Transverse colon (tissue), 3 donors: ENCODE measurements around the gene SERP2.
A peak's percentile ranks its signal among the peaks of the same experiment; 100 is the strongest.

Experiments
- CTCF ChIP-seq, 5 experiments: fragments of 200-600 bp in 3 of 5; fragments of 450-650 bp in 2 of 5; sonication (generic) in 3 of 5; IDR thresholded peaks; 1 replicate in 2 of 5; 2 replicates in 3 of 5; pipeline ENCODE4 v1.5.1; 2016 to 2017; ENCODE audit warnings: antibody characterized with exemption in 5 of 5, inconsistent platforms in 3 of 5, mild to moderate bottlenecking in 2 of 5, moderate library complexity in 1 of 5
- POLR2A ChIP-seq: fragments of 450-650 bp; IDR thresholded peaks from one replicate; pipeline ENCODE4 v1.6.1; 2016; ENCODE audit warnings: antibody characterized with exemption, mild to moderate bottlenecking, moderate library complexity

- peak; percentile 50 to 71 (median 58) for TF ChIP-seq CTCF (IDR thresholded peaks at IDR 0.05)
- no peak for TF ChIP-seq POLR2A
Measured at GRCh38 chr13:44437356-44438233, 64.0 kb downstream of the SERP2 start.
